HG03108 (cell line): ENCODE measurements around the gene OR3A1.
"Not testable (repeated sequence)": the region's sequence is repeated elsewhere in the genome, so short reads cannot be mapped to it uniquely, and the experiment has no call there.

Source experiments
- ATAC-seq: cut with Tn5 transposase; IDR thresholded peaks from one replicate; pipeline ENCODE4 v1.9.1; 2021; ENCODE audit warnings: moderate library complexity; ENCODE audit not compliant: unreplicated experiment

The OR3A1 gene, protein sequence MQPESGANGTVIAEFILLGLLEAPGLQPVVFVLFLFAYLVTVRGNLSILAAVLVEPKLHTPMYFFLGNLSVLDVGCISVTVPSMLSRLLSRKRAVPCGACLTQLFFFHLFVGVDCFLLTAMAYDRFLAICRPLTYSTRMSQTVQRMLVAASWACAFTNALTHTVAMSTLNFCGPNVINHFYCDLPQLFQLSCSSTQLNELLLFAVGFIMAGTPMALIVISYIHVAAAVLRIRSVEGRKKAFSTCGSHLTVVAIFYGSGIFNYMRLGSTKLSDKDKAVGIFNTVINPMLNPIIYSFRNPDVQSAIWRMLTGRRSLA

DNA sequence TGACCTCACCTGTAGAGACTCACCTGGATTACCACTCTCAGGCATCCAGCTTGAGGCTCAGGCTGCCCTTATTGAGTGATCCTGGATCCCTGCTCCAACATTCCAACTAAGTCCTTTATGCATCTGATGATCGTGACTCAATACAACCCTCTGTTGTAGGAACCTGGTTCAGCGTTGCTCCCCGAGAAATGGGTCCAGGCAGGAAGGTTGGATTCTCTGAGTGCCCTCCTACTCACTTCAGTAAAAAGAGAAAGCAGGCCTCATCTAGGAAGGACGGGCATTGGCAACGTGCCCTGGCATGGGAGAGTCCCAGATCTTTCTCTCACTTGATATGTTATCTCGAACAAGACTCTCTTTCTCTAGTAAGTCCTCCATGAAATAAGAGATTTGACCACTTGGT, at the start of gene OR3A1:
Gene OR3A1, minus strand, starts transcription at position 101 of the 400 bp plus-strand sequence. CDS start 5,778 bp downstream, outside the sequence.
- ATAC-seq = no peak

DNA sequence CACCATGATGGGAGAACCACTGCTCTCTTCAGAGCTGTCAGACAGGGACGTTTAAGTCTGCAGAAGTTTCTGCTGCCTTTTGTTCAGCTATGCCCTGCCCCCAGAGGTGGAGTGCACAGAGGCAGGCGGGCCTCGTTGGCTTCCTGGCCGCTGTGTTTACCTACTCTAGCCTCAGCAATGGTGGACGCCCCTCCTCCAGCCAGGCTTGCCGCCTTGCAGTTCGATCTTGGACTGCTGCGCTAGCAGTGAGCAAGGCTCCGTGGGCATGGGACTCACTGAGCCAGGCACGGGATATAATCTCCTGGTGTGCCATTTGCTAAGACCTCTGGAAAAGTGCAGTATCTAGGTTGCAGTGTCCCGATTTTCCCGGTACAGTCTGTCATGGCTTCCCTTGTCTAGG, 44.6 kb upstream of the OR3A1 start:
- ATAC-seq = not testable (repeated sequence)

DNA sequence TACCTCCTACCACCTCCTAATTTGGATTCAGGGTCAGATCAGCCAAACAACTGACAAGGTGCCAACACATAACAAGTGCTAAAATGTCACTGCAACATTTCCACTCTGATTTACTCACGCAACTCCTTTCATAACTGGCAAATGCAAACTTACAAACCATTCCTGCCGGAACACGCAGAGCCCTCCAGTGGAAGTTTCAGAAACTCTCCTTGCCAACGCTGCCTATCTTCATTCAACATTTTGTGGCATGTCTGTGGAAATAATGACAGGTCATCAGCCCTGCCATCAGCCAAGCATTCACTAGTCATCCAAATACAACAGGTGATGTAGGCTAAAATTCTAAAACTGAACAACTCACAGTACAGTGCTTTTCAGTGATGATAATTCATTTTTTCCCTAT, 37.7 kb upstream of the OR3A1 start:
- ATAC-seq = no peak

DNA sequence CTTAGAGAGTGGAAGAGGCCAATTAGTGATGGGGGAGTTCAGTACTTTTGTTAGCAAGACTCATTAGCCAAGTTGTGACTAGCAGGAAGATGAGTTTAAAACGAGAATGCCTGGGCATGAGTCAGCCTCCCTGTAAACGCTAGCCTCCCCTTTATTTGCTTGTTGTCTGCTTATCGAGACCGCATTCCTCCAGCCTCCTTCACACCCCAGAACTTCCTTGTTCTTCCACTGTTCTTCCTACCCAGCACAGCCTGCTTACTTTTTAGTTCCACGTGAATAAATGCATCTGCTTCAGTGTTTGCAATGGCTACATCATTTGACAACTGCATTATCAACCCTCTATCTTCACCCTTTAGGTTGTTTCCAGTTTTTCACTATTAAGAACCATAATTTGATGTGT, 20.2 kb upstream of the OR3A1 start:
- no peak for ATAC-seq

DNA sequence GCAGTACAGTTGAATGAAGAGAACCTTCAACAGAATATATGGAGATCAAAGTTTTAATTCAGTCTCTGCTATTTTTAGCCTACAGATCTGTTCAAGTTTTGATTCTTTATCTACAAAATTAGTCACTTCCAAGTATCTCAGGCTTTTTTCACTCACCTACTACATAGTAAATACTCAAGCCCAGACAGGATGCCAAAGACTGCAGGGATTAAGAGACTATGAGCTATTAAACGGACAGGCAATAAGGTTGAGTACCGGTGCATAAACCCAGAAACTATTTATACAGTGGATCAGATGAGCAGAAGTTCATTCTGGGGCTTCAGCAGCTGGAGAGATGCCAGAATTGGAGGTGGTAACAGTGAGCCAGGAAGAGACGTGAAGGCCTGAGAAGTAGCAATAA, 18.7 kb upstream of the OR3A1 start:
- ATAC-seq = no peak

DNA sequence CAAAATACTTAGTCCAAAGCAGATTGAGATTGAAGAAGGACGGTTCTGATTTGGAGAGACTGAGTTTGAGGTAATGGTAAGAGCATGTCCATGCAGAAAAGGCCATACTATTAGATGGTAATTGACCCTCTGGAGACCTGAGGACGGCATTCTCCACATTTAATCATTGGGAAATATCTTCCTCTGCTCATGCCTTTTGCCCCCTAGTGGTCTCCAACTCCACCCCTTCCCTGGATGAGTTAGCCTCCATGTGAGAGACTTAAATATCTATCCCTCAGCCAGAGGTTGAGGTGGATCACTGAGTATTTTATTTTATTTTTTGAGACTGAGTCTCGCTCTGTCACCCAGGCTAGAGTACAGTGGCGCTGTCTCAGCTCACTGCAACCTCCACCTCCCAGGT, 10.4 kb upstream of the OR3A1 start:
- no peak for ATAC-seq

DNA sequence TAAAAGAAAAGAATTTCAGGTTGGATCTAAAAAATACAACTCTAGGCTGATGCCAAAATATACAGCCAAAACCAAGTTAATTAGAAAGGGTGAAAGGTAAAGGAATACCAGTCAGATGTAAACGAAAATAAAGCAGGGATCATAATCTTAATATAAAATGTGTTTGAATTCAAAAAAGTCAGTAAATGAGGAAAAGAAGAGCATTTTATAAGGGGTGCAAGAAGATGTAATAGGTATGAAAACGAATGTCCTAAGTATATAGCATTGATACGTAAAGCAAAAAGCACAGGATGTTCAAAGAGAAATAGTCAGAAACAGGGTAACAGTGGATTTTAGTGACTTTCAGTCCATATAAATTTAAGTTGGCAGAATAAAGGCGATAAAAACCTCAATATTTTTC, 2.5 kb downstream of the OR3A1 start:
- no peak for ATAC-seq

DNA sequence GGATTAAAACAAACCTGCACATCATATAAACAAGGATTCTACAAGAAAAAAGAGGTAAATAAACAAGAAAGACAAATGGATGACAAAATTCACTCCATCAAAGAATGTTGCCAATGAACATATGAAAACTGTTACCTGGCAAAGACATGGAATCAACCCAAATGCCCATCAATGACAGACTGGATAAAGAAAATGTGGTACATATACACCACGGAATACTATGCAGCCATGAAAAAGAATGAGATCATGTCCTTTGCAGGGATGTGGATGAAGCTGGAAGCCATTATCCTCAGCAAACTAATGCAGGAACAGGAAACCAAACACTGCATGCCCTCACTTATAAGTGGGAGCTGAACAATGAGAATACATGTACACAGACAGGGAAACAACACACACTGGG, 4.6 kb downstream of the OR3A1 start:
- ATAC-seq = not testable (repeated sequence)

DNA sequence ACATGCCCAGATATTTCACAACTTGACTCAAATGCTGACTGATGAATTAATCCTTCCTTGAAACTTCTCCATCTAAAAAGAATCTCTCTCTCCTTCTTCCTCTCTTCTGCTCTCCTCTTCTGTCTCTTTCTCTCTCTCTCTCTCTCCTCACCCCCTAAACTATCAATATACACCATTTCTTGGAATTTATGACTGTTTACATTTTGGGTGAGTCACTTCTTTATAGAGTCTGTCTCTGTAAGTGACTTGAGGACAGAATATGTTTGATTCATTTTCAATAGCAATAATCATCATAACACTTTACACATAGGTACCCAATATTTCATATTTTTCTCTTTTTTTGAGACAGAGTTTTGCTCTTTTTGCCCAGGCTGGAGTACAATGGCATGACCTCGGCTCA, 15.3 kb downstream of the OR3A1 start:
- no peak for ATAC-seq

DNA sequence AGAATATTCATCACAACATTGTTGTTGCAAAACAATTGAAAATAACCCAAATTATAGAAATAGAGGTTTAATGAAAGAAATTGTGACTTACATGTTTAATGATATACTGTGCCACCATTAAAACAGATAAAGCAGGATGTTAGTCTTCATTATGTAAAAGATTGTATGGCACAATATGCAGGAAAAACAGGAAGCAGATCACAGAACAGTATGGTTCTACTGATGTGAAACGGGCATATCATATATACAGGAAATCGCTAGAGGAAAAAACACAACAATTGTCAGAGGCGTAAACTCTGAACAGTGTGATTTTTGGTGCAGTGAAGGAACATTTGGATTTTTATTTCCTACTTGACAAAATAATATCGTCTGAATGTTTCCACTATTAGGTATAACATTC, 22.0 kb downstream of the OR3A1 start:
- no peak for ATAC-seq

DNA sequence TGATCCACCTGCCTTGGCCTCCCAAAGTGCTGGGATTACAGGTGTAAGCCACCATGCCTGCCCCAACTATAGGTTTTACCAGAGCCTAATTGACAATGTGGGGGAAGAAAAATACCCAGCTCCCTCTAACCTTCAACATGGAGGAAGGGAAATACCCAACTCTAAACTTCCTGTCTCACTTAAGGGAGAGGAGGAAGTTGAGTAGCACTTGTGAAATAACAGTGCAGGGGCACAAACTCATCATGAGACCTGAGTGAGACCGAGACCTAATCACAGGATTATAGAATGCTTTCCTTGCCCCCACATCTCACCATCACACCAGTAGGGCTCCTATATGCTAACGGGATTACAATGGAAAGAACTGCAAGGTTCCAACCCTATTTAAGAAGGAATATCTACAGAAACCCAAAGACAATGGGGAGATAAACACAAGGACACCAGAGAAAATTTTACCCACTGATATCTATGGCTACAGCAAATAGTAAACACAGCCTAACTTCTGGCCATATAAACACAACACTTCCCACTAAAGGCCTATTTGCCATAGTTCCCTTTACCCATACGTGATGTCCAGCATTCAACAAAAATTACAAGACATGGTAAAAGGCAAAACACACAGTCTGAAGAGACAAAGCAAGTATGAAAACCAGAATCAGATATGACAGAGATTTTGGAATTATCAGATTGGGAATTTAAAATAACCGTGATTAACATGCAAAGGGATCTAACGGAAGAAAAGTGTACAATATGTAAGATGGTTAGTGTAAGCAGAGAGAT, 26.9 kb downstream of the OR3A1 start:
- ATAC-seq = no peak

DNA sequence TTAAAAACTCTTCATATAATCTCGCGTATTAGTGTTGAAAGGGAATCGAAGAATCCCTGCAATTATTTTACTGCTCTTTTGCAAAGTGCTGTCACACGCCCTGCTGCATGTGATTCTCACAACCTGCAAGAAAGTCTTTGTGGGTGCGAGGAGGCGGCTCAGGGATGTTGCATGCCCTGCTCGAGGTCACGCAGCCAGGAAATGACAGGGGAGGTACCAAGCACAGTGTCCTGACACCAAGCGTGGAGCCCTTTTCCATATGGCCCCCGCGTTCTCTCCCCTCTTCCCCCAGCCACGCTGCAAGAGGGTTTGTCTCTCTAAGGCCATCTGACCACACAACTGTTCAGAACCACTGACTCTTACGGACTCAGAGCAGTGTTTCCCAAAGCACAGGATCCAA, 37.6 kb downstream of the OR3A1 start:
- no peak for ATAC-seq

DNA sequence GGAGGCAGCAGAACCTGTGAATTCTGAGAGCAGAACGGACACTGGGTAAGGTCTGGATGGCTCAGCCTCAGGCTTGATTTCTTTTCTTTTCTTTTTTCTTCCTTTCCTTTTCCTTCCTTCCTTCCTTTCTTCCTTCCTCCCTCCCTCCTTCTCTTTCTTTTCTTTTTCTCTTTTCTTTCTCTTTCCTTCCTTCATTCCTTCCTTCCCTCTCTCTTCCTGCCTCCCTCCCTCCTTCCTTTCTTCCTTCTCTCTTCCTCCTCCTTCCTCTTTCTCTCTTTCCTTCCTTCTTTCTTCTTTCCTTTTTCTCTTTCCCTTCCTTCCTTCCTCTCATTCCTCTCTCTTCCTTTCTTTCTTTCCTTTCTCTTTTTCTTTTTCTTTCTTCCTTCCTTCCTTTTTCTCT, 38.0 kb downstream of the OR3A1 start:
- no peak for ATAC-seq

DNA sequence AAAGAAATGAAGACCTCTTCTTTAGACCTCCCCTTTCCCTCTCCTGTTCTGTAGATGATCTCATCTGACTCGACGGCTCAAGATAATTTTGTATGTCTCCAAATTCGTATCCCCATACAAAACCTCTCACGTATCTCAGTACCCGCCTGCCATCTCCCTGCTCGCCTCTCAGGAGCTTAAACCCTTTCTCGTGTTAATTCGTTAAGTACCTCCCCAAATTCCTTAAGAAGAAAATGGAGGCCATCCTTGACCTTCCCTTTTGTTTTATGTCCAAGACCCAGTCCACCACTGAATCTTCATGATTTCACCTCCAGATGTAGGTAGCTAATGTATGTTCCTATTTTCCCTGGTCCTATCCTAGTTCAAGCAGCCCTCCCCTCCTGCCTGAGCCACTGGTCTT, 41.6 kb downstream of the OR3A1 start:
- no peak for ATAC-seq

DNA sequence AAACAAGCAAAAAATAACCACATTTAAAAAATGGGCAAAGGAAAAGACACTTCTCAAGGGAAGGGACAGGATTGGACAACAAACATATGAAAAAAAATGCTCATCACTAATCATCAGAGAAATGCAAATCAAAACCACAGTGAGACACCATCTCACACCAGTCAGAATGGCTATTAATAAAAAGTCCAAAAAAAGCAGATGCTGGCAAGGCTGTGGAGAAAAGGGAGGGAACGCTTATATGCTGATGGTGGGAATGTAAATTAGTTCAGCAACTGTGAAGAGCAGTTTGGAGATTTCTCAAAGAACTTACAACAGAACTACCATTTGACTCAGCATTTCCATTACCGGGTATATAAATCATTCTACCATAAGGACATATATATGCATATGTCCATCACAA, 49.1 kb downstream of the OR3A1 start:
- not testable (repeated sequence) for ATAC-seq

DNA sequence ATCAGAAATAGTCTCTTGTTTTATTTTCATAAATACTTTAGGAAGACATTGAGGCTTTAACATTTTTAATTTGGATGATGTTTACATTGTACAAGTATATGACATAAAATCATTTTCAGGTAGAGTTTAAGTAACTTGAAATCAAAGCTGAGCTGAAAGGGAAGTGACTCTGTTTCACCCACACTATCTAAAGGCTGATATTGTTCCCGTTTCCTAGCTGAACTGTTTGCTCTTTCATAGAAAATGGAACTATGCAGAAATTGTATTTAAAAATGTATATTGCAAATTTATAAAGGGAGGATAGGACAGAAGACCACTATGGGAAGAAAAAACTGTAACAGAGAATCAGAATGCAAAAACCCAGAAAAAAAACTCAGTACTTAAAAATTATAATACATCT, 53.3 kb downstream of the OR3A1 start:
- ATAC-seq = not testable (repeated sequence)

DNA sequence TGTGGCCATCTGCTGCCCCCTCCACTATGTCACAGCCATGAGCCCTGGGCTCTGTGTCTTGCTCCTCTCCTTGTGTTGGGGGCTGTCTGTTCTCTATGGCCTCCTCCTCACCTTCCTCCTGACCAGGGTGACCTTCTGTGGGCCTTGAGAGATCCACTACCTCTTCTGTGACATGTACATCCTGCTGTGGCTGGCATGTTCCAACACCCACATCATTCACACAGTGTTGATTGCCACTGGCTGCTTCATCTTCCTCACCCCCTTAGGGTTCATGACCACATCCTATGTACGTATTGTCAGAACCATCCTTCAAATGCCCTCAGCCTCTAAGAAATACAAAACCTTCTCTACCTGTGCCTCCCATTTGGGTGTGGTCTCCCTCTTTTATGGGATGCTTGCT, 57.1 kb downstream of the OR3A1 start:
- not testable (repeated sequence) for ATAC-seq
